H1 (cell line): ENCODE results near the gene TMEM108. TPM values are rescaled to one million over a fixed set of nuclear protein-coding genes. Genes with fewer than 3 reads are reported as not detected.

Experiments
- CTCF ChIA-PET: fragments of 300-600 bp; sonication (Branson Sonifier 250); formaldehyde crosslinking; loops from one replicate; lab custom pipeline; 2021; ENCODE audit not compliant: partially characterized antibody; lab: Charles Lee
- POLR2A ChIA-PET: fragments of 300-600 bp; sonication (Branson Sonifier 250); formaldehyde crosslinking; loops from one replicate; lab custom pipeline; 2021; ENCODE audit warnings: inconsistent platforms; ENCODE audit not compliant: partially characterized antibody; lab: Charles Lee
- DNase-seq, 2 experiments: peaks; one replicate each; pipeline versions ENCODE4 v3.0.0 to v3.0.0-alpha.2; 2010 to 2022; ENCODE audit warnings: low spot score in 2 of 2, low read depth in 1 of 2, mixed read lengths in 1 of 2
- FAIRE-seq: peaks from 2 replicates; lab custom pipeline; 2011; peaks lifted over from hg19 to GRCh38; lab: Jason Lieb, UNC
- H2AFZ ChIP-seq: 2 replicates; pipeline ENCODE4 v1.8.1; 2012; ENCODE audit warnings: low read length, inconsistent platforms
- H2AK5ac ChIP-seq: 2 replicates; pipeline ENCODE4 v1.6.1; 2013; ENCODE audit warnings: low read depth, low read length
- H2BK120ac ChIP-seq: replicated peaks from 2 replicates; pipeline ENCODE3; 2013; ENCODE audit warnings: low read depth, low read length, inconsistent platforms
- H2BK12ac ChIP-seq: 2 replicates; pipeline ENCODE4 v1.6.1; 2013; ENCODE audit warnings: low read depth, low read length
- H2BK15ac ChIP-seq: 2 replicates; pipeline ENCODE4 v1.6.1; 2013; ENCODE audit warnings: low read length
- H2BK20ac ChIP-seq: 2 replicates; pipeline ENCODE4 v1.6.1; 2013; ENCODE audit warnings: low read length
- H2BK5ac ChIP-seq: 2 replicates; pipeline ENCODE4 v1.6.1; 2013; ENCODE audit warnings: low read depth, low read length
- H3K14ac ChIP-seq: 2 replicates; pipeline ENCODE4 v1.6.1; 2013; ENCODE audit warnings: inconsistent platforms; ENCODE audit not compliant: insufficient read length
- H3K18ac ChIP-seq: 2 replicates; pipeline ENCODE4 v1.6.1; 2013; ENCODE audit warnings: low read length; ENCODE audit errors: extremely low read depth
- H3K23ac ChIP-seq: 2 replicates; pipeline ENCODE4 v1.6.1; 2013; ENCODE audit warnings: inconsistent platforms; ENCODE audit not compliant: insufficient read length
- H3K23me2 ChIP-seq: 2 replicates; pipeline ENCODE4 v1.6.1; 2013; ENCODE audit warnings: low read depth, low read length
- H3K27ac ChIP-seq: 2 replicates; pipeline ENCODE4 v1.6.1; 2011; ENCODE audit warnings: low read depth, low read length, inconsistent platforms
- H3K27me3 ChIP-seq, 4 experiments: replicated peaks in 1 of 4; 1 replicate in 1 of 4; 2 replicates in 3 of 4; pipeline versions ENCODE4 v1.6.1 to v1.8.1; 2011 to 2013; ENCODE audit warnings: low read length in 3 of 4, mild to moderate bottlenecking in 3 of 4, inconsistent platforms in 2 of 4, mixed read lengths in 2 of 4, moderate library complexity in 1 of 4; ENCODE audit not compliant: control insufficient read depth in 3 of 4, insufficient read depth in 3 of 4; ENCODE audit errors: extremely low read depth in 1 of 4
- H3K36me3 ChIP-seq, 4 experiments: 2 replicates each; pipeline versions ENCODE4 v1.6.1 to v1.8.1; 2011 to 2013; ENCODE audit warnings: mild to moderate bottlenecking in 4 of 4, low read length in 3 of 4, moderate library complexity in 2 of 4, control low read depth in 1 of 4, inconsistent platforms in 1 of 4; ENCODE audit not compliant: insufficient read depth in 4 of 4, control insufficient read depth in 2 of 4
- H3K4ac ChIP-seq: replicated peaks from 2 replicates; pipeline ENCODE3; 2013; ENCODE audit warnings: low read length, low read depth, mixed read lengths, inconsistent platforms; ENCODE audit not compliant: insufficient read length
- H3K4me1 ChIP-seq, 4 experiments: replicated peaks in 1 of 4; 1 replicate in 1 of 4; 2 replicates in 3 of 4; pipeline versions ENCODE4 v1.6.1 to v1.8.1; 2011 to 2013; ENCODE audit warnings: low read length in 3 of 4, inconsistent platforms in 2 of 4, mixed read lengths in 1 of 4; ENCODE audit not compliant: insufficient read depth in 4 of 4, control insufficient read depth in 3 of 4
- H3K4me2 ChIP-seq, 2 experiments: 2 replicates each; pipeline versions ENCODE4 v1.6.1 to v1.8.1; 2011 to 2013; ENCODE audit warnings: low read depth in 2 of 2, low read length in 2 of 2, control low read depth in 1 of 2, inconsistent platforms in 1 of 2, mild to moderate bottlenecking in 1 of 2; ENCODE audit not compliant: insufficient read depth in 1 of 2
- H3K4me3 ChIP-seq, 4 experiments: fragments of 200-600, 300-600 bp in 1 of 4; sonication (generic), shearing (Covaris generic), sonication (Bioruptor Twin) in 1 of 4; 2 replicates each; pipeline versions ENCODE4 v1.5.1 to v1.8.1; 2011 to 2016; ENCODE audit warnings: low read length in 4 of 4, low read depth in 3 of 4, control low read depth in 2 of 4, inconsistent platforms in 2 of 4, mild to moderate bottlenecking in 2 of 4, mixed read lengths in 1 of 4, moderate library complexity in 1 of 4; ENCODE audit not compliant: insufficient read depth in 2 of 4; ENCODE audit errors: extremely low read depth in 1 of 4
- H3K56ac ChIP-seq: replicated peaks from 2 replicates; pipeline ENCODE3; 2013; ENCODE audit warnings: low read depth, mild to moderate bottlenecking, mixed read lengths, low read length, inconsistent platforms; ENCODE audit not compliant: insufficient read length
- H3K79me1 ChIP-seq: 2 replicates; pipeline ENCODE4 v1.6.1; 2013; ENCODE audit warnings: low read depth, low read length, control low read depth
- H3K79me2 ChIP-seq, 2 experiments: 2 replicates each; pipeline versions ENCODE4 v1.6.1 to v1.8.1; 2012 to 2013; ENCODE audit warnings: low read length in 2 of 2, mild to moderate bottlenecking in 2 of 2, inconsistent platforms in 1 of 2; ENCODE audit not compliant: insufficient read depth in 2 of 2, control insufficient read depth in 1 of 2
- H3K9ac ChIP-seq, 4 experiments: replicated peaks in 1 of 4; 1 replicate in 1 of 4; 2 replicates in 3 of 4; pipeline versions ENCODE4 v1.6.1 to v1.8.1; 2011 to 2013; ENCODE audit warnings: low read depth in 3 of 4, low read length in 3 of 4, control low read depth in 2 of 4, mild to moderate bottlenecking in 2 of 4, moderate library complexity in 2 of 4, inconsistent platforms in 1 of 4; ENCODE audit errors: extremely low read depth in 1 of 4
- H3K9me3 ChIP-seq, 2 experiments: 2 replicates each; pipeline versions ENCODE4 v1.6.1 to v1.8.1; 2012 to 2013; ENCODE audit warnings: mild to moderate bottlenecking in 2 of 2, moderate library complexity in 2 of 2, control low read depth in 1 of 2, inconsistent platforms in 1 of 2, low read depth in 1 of 2, low read length in 1 of 2, mixed read lengths in 1 of 2; ENCODE audit not compliant: insufficient read depth in 2 of 2
- H4K20me1 ChIP-seq, 2 experiments: replicated peaks in 1 of 2; 2 replicates each; pipeline versions ENCODE3 to v1.8.1; 2011 to 2013; ENCODE audit warnings: inconsistent platforms in 2 of 2, low read length in 2 of 2, mild to moderate bottlenecking in 1 of 2; ENCODE audit not compliant: insufficient read depth in 2 of 2, control insufficient read depth in 1 of 2
- H4K5ac ChIP-seq: 2 replicates; pipeline ENCODE4 v1.6.1; 2013; ENCODE audit warnings: low read length, low read depth, mixed read lengths, inconsistent platforms; ENCODE audit not compliant: insufficient read length
- H4K8ac ChIP-seq: 2 replicates; pipeline ENCODE4 v1.8.0; 2013; ENCODE audit warnings: mild to moderate bottlenecking, moderate library complexity, low read length, inconsistent platforms; ENCODE audit not compliant: insufficient read depth; ENCODE audit errors: extremely low read depth
- H4K91ac ChIP-seq: replicated peaks from 2 replicates; pipeline ENCODE3; 2013; ENCODE audit warnings: low read length, mixed read lengths, inconsistent platforms; ENCODE audit not compliant: insufficient read length
- ATF2 ChIP-seq: IDR thresholded peaks from 2 replicates; pipeline ENCODE4 v1.6.1; 2012; ENCODE audit warnings: low read length, inconsistent platforms
- BACH1 ChIP-seq: IDR thresholded peaks from 2 replicates; pipeline ENCODE4 v1.6.1; 2012; ENCODE audit warnings: low read length, improper control_type of control experiment
- BCL11A ChIP-seq, 2 experiments: IDR thresholded peaks; one replicate each; pipeline ENCODE4 v1.6.1; 2011; ENCODE audit warnings: low read depth in 2 of 2, low read length in 2 of 2, mild to moderate bottlenecking in 2 of 2
- GABPA ChIP-seq: IDR thresholded peaks from 2 replicates; pipeline ENCODE4 v1.6.1; 2011; ENCODE audit warnings: mild to moderate bottlenecking, low read length, moderate library complexity, borderline replicate concordance; ENCODE audit not compliant: insufficient read depth
- GTF2F1 ChIP-seq: IDR thresholded peaks from 2 replicates; pipeline ENCODE4 v1.6.1; 2012; ENCODE audit warnings: low read depth, low read length, improper control_type of control experiment, borderline replicate concordance
- HDAC2 ChIP-seq, 2 experiments: fragments of 300-600 bp in 1 of 2; sonication (generic) in 1 of 2; IDR thresholded peaks; 2 replicates each; pipeline ENCODE4 v1.6.1; 2011 to 2012; ENCODE audit warnings: low read depth in 2 of 2, low read length in 2 of 2, mild to moderate bottlenecking in 2 of 2, moderate library complexity in 2 of 2, borderline replicate concordance in 1 of 2, inconsistent platforms in 1 of 2
- JUN ChIP-seq: IDR thresholded peaks from 2 replicates; pipeline ENCODE4 v1.6.1; 2011; ENCODE audit warnings: low read depth, mild to moderate bottlenecking, improper control_type of control experiment, low read length
- NRF1 ChIP-seq: IDR thresholded peaks from 2 replicates; pipeline ENCODE4 v1.6.1; 2011; ENCODE audit warnings: mild to moderate bottlenecking, low read depth, low read length, improper control_type of control experiment
- POU5F1 ChIP-seq: IDR thresholded peaks from 2 replicates; pipeline ENCODE4 v1.6.1; 2011; ENCODE audit warnings: low read depth, mild to moderate bottlenecking, low read length, moderate library complexity
- TEAD4 ChIP-seq: IDR thresholded peaks from 2 replicates; pipeline ENCODE4 v1.6.1; 2012; ENCODE audit warnings: low read depth, low read length, inconsistent platforms, mixed read lengths
- ZNF274 ChIP-seq: IDR thresholded peaks from 2 replicates; pipeline ENCODE4 v1.7.0; 2012; ENCODE audit warnings: low read length, borderline replicate concordance; ENCODE audit errors: extremely low read depth
- WGBS, 2 experiments: shearing (Covaris generic) in 1 of 2; methylation state at CpG; one replicate each; pipeline versions ENCODE4 v1.1.6 to v1.1.7; 2013 to 2015; ENCODE audit warnings: low lambda C conversion rate in 2 of 2, mixed read lengths in 2 of 2, inconsistent platforms in 1 of 2, low coverage in 1 of 2, missing lambda C conversion rate in 1 of 2; ENCODE audit not compliant: insufficient replicate concordance in 2 of 2, insufficient coverage in 1 of 2, insufficient read length in 1 of 2; ENCODE audit errors: extremely low coverage in 1 of 2, missing lambda C conversion rate in 1 of 2; 5-methylcytosine and 5-hydroxymethylcytosine counted together
- polyA plus RNA-seq, 7 experiments: library from polyadenylated mRNA; depleted of rRNA in 3 of 7; stranded (reverse) in 5 of 7; unstranded in 2 of 7; fragments of >200 nt in 5 of 7; fragments of 200-250 nt in 2 of 7; gene quantifications; 1 replicate in 5 of 7; 2 replicates in 1 of 7; 4 replicates in 1 of 7; pipeline versions ENCODE4 v1.2.1 to v1.2.3, GENCODE V29; 2011 to 2013; ENCODE audit warnings: missing spikeins in 2 of 7, mixed read lengths in 2 of 7
- total RNA-seq: library from RNA; stranded (reverse); fragmentation: NEBNext Ultra II Directional; extraction: Animal tissue kit (Norgen Biotek cat#: 25700); gene quantifications from 2 replicates; pipeline ENCODE4 v1.2.1, GENCODE V29; 2021

Gene TMEM108
- total and polyA plus RNA-seq, 2 of the 8 experiments (the other 6 are each of a cell fraction or from before 2014, with no cell fraction given), result 14.3 to 16.2 TPM

- peaks cover 0 to 7% of the 10 kb centered on the region in 2 experiments; a peak in 1 of 4 replicates for H3K9me3 ChIP-seq
- H2BK20ac ChIP-seq, result no peak overlapping the region
- no peak overlapping the region for H3K4me3 ChIP-seq
- H3K4me2 ChIP-seq, result no peak overlapping the region
- no peaks in the 10 kb centered on the region; the same call in 1 of the 2 replicates for H3K79me1 ChIP-seq
- no peak overlapping the region for H3K9ac ChIP-seq
- 96% methylated on average over 3 of the region's 3 CpGs; no CpG with 5 or more reads in 1 of the 2 experiments for WGBS, 2 experiments
- H2BK12ac ChIP-seq, result no peak overlapping the region
- H3K18ac ChIP-seq, result no peak overlapping the region
- no peak overlapping the region for H4K8ac ChIP-seq
- H2BK5ac ChIP-seq, result no peak overlapping the region
- H4K20me1 ChIP-seq, result no peaks in the 10 kb centered on the region
- H3K36me3 ChIP-seq, result peaks cover 0 to 3% (median 0%) of the 10 kb centered on the region in 4 experiments; a peak in 1 of 8 replicates
- H3K4ac ChIP-seq, result no peak overlapping the region
- no peak for DNase-seq
- no peak overlapping the region for H2AFZ ChIP-seq
- H2BK120ac ChIP-seq, result no peak overlapping the region
- no peak for FAIRE-seq
- CTCF ChIA-PET, result interaction anchor here (0.6 kb wide), 1 partner anchor 261 kb away, joined by 3 read pairs; no protein-coding TSS in a partner anchor
- no peak overlapping the region for H4K91ac ChIP-seq
- no peak overlapping the region for H3K27ac ChIP-seq
- H2AK5ac ChIP-seq, result no peak overlapping the region
- POLR2A ChIA-PET, result no interaction called here
- no peaks in the 10 kb centered on the region for H3K23me2 ChIP-seq
- no peaks in the 10 kb centered on the region for H3K27me3 ChIP-seq
- H3K14ac ChIP-seq, result no peak overlapping the region
- no peak overlapping the region for H2BK15ac ChIP-seq
- H3K56ac ChIP-seq, result no peak overlapping the region
- H3K4me1 ChIP-seq, result no peaks in the 10 kb centered on the region
- H4K5ac ChIP-seq, result no peak overlapping the region
- H3K79me2 ChIP-seq, result no peaks in the 10 kb centered on the region
- H3K23ac ChIP-seq, result no peak overlapping the region
- TF ChIP-seq NRF1 (no peak), JUN (no peak), GABPA (no peak), TEAD4 (no peak), BCL11A (IDR thresholded peaks at IDR 0.05; ENCODE audit: low read depth in 2 of 2, low read length in 2 of 2) (no peak), BACH1 (no peak), HDAC2 (IDR thresholded peaks at IDR 0.05; ENCODE audit: borderline replicate concordance in 1 of 2, low read depth in 2 of 2, low read length in 2 of 2) (no peak), ZNF274 (no peak), POU5F1 (no peak), ATF2 (no peak), GTF2F1 (no peak)
Observed at GRCh38 chr3:133162670-133163305, 124.6 kb downstream of the TMEM108 start.
